Type B pancreatic cell (in vitro differentiated cells): ENCODE data around the gene CFAP410. TPM values are rescaled to one million over a fixed set of nuclear protein-coding genes. Genes with fewer than 3 reads are reported as not detected.
"Not testable (repeated sequence)": the region's sequence is repeated elsewhere in the genome, so short reads cannot be mapped to it uniquely, and the experiment has no call there.

Experiments used
- DNase-seq: peaks from one replicate; pipeline ENCODE4 v3.0.0; 2021; ENCODE audit warnings: mixed read lengths; ENCODE audit not compliant: unreplicated experiment; ENCODE audit errors: extremely low spot score
- H3K27ac Mint-ChIP-seq: 2 replicates; pipeline ENCODE4 v1.8.0; 2021; ENCODE audit warnings: mild to moderate bottlenecking, mixed read lengths
- H3K27me3 Mint-ChIP-seq: 2 replicates; pipeline ENCODE4 v1.8.0; 2021; ENCODE audit warnings: mixed read lengths
- H3K36me3 Mint-ChIP-seq: 2 replicates; pipeline ENCODE4 v1.8.0; 2021; ENCODE audit warnings: mixed read lengths
- H3K4me1 Mint-ChIP-seq: one replicate; pipeline ENCODE4 v1.8.0; 2021; ENCODE audit warnings: mixed read lengths; ENCODE audit not compliant: unreplicated experiment
- H3K4me3 Mint-ChIP-seq: 2 replicates; pipeline ENCODE4 v1.8.0; 2021; ENCODE audit warnings: mild to moderate bottlenecking, mixed read lengths
- H3K9me3 Mint-ChIP-seq: 2 replicates; pipeline ENCODE4 v1.8.0; 2021; ENCODE audit warnings: mixed read lengths
- total RNA-seq: library from RNA; stranded (reverse); gene quantifications from 2 replicates; pipeline ENCODE4 v1.2.1, GENCODE V29; 2021; ENCODE audit warnings: low replicate concordance
- TF ChIP-seq, protein P1 (sequence below): fragments of 200-600 bp; sonication (generic); conservative IDR thresholded peaks from 2 replicates; pipeline ENCODE4 v1.5.0; 2021; ENCODE audit warnings: antibody characterized with exemption, mild to moderate bottlenecking

The CFAP410 gene
- total RNA-seq, 1 donor from 2014 or later: 15.1 TPM

DNA sequence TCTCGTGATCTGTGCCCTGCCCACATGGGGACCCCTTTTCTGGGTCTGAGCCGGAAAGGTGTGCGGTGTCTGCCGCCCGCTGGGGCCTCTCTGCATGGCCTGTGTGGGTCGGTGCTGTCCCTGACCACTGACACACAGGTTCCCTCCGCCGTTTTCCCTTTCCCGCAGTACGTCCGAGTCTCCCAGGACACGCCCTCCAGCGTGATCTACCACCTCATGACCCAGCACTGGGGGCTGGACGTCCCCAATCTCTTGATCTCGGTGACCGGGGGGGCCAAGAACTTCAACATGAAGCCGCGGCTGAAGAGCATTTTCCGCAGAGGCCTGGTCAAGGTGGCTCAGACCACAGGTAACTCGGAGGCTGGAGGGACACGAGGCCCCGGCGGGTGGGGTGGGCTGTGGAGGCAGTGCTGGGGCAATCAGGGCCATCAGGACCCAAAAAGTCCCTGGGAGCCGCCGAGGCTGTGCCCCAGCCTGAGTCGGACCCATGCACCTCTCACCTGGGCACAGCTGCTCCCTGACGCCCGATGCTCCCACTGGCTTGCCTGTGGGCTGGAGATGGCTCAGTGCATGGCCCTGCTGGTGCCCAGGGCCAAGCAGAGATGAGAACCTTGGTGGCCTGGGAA, 27.5 kb upstream of the CFAP410 start:
- no peaks in the 10 kb centered on the region for H3K36me3 Mint-ChIP-seq
- peaks cover 27% of the 10 kb centered on the region for H3K27me3 Mint-ChIP-seq
- no peaks in the 10 kb centered on the region for H3K9me3 Mint-ChIP-seq
- TF ChIP-seq, protein P1, sequence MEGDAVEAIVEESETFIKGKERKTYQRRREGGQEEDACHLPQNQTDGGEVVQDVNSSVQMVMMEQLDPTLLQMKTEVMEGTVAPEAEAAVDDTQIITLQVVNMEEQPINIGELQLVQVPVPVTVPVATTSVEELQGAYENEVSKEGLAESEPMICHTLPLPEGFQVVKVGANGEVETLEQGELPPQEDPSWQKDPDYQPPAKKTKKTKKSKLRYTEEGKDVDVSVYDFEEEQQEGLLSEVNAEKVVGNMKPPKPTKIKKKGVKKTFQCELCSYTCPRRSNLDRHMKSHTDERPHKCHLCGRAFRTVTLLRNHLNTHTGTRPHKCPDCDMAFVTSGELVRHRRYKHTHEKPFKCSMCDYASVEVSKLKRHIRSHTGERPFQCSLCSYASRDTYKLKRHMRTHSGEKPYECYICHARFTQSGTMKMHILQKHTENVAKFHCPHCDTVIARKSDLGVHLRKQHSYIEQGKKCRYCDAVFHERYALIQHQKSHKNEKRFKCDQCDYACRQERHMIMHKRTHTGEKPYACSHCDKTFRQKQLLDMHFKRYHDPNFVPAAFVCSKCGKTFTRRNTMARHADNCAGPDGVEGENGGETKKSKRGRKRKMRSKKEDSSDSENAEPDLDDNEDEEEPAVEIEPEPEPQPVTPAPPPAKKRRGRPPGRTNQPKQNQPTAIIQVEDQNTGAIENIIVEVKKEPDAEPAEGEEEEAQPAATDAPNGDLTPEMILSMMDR: no peak
- no peak for DNase-seq
- no peak overlapping the region for H3K27ac Mint-ChIP-seq
- no peak overlapping the region for H3K4me3 Mint-ChIP-seq
- H3K4me1 Mint-ChIP-seq: no peaks in the 10 kb centered on the region

DNA sequence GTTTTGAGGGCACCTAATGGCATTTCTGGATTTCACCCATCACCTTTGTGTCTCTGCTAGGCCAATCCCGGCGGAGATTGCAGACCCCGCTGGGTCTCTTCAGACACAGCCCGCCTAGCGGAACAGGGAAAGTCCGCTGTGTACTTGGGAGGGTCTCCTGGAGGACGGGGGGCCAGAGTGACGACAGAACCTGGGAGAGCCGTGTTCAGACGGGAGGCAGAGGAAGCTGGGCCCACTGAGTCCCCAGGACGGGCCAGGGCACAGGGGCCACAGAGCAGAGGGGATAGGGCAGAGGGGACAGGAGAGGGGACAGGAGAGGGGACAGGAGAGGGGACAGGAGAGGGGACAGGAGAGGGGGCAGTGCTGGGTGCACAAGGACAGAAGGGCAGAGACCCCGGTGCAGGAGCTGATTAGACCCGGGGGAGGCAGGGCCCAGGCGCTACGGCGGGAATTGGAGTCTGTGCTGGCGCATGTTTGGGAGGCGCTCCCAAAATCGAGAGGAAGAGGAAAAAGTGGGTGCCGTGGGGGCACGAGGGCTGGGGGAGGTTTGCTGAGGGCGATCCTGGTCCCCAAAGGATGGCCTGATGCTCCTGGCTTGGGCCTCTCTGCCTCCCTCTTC, 26.9 kb upstream of the CFAP410 start:
- no peaks in the 10 kb centered on the region for H3K36me3 Mint-ChIP-seq
- H3K27ac Mint-ChIP-seq: no peak overlapping the region
- TF ChIP-seq, protein P1: no peak
- no peak for DNase-seq
- H3K4me1 Mint-ChIP-seq: no peaks in the 10 kb centered on the region
- no peaks in the 10 kb centered on the region for H3K9me3 Mint-ChIP-seq
- no peak overlapping the region for H3K4me3 Mint-ChIP-seq
- H3K27me3 Mint-ChIP-seq: peaks cover 23% of the 10 kb centered on the region

DNA sequence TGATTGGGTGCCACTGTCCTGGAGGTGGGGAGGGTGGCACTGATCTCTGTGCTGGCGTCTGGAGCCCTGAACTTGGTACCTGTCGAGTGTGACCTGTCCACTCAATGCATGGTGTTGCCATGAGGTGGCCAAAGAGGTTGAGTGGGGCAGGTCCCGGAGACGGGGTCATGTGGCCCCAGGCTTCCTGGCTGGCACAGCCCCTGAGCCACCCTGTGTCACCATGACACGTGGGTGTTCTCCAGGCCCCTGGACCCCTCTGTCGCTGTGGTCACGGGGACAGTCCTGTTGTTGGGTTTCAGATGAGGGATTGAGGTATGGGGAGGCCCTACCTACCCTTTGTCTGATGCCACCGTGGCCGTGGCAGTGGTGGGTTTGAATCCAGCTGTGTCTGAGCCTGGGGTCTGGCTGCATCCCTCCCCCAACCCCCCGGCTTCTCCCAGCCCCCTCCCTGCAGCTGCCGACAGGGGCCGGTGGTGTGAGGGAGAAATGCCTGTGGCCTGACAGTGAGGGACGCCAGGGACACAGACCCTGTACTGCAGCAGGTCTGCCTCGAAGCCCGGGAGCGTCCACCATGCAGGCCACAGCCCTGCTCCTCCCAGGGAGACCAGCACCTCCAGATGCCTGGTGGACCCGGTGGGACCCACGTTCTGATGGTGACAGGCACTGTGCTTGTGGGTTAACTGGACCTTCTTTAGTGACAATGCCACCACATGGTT, 26.2 kb upstream of the CFAP410 start:
- H3K36me3 Mint-ChIP-seq: no peaks in the 10 kb centered on the region
- no peak for DNase-seq
- no peaks in the 10 kb centered on the region for H3K9me3 Mint-ChIP-seq
- H3K27ac Mint-ChIP-seq: no peak overlapping the region
- H3K27me3 Mint-ChIP-seq: peaks cover 19% of the 10 kb centered on the region
- TF ChIP-seq, protein P1: no peak
- no peak overlapping the region for H3K4me3 Mint-ChIP-seq
- H3K4me1 Mint-ChIP-seq: no peaks in the 10 kb centered on the region

DNA sequence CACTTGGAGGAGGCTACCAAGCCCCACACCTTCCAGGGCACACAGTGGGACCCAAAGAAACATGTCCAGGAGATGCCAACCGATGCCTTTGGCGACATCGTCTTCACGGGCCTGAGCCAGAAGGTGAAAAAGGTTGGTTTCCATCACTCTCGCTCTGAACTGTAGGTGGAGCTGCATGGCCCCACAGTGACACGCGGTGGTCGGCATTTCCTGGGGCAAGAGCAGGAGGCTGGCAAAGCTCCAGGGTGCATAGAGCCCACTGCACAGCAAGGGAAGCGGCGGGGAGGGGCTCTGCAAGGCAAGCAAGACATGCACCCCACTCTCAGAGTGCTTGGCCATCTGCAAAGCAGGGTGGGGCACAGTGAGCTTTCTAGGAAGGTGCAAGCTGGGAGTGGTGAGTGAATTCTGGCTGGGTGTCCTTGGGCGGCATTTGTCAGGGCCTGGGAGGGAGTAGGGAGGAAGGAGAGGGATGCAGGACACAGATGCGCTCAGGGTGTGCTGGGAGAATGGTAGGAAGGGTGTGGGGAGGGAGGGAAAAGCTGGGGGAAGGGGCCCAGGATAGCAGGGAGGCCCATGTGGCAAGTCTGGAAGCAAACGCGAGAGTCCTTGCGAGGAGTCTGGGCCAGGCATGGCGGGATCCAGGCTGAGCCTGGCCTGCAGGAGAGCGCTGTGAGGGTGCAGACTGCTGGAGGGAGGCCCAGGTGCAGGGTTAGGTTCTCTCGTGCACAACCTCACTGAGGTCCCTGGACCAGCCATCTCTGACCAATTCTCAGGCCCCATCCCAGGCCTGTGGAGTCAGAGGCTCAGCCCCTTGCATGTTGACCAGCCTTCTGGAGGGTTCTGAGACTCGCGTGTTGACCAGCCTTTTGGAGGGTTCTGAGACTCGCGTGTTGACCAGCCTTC, 25.2 kb upstream of the CFAP410 start:
- DNase-seq: no peak
- H3K4me3 Mint-ChIP-seq: no peak overlapping the region
- no peaks in the 10 kb centered on the region for H3K9me3 Mint-ChIP-seq
- no peak overlapping the region for H3K27ac Mint-ChIP-seq
- H3K4me1 Mint-ChIP-seq: no peaks in the 10 kb centered on the region
- TF ChIP-seq, protein P1: no peak
- H3K27me3 Mint-ChIP-seq: peaks cover 19% of the 10 kb centered on the region
- H3K36me3 Mint-ChIP-seq: no peaks in the 10 kb centered on the region

DNA sequence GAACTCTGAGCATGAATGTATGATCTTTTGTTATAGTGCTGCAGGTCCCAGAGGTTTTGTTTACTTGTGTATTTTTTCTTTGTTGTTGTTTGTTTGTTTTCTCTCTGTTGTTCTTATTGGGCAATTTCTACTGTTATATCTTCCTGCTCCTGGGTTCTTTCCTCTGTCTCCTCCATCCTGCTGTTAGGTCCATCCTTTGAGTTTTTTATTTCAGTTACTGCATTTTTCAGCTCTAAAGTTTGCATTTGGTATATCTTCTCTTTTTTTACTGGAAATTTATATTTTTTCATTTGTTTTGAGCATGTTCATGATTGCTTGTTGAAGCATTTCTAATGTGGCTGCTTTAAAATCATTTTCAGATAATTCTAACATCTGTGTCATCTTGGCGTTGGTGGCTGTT, 24.1 kb upstream of the CFAP410 start:
- H3K9me3 Mint-ChIP-seq: no peaks in the 10 kb centered on the region
- H3K27me3 Mint-ChIP-seq: peaks cover 12% of the 10 kb centered on the region
- H3K4me3 Mint-ChIP-seq: no peak overlapping the region
- TF ChIP-seq, protein P1: no peak
- no peaks in the 10 kb centered on the region for H3K36me3 Mint-ChIP-seq
- H3K27ac Mint-ChIP-seq: no peak overlapping the region
- no peaks in the 10 kb centered on the region for H3K4me1 Mint-ChIP-seq
- no peak for DNase-seq

DNA sequence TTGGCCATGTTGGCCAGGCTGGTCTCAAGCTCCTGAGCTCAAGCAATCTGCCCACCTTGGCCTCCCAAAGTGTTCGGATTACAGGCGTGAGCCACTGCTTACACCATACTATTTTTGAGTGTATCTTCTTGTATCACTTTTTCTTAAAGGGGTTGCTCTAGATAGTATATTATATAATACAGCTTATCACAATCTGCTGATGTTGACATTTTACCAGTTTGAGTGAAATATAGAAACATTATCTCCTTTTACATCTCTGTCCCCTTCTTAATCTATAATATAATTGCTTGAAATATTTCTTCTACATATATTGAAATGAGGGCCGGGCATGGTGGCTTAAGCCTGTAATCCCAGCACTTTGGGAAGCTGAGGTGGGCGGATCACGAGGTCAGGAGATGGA, 22.7 kb upstream of the CFAP410 start:
- not testable (repeated sequence) for H3K4me3 Mint-ChIP-seq, H3K27me3 Mint-ChIP-seq, H3K4me1 Mint-ChIP-seq, H3K36me3 Mint-ChIP-seq, H3K27ac Mint-ChIP-seq, DNase-seq, H3K9me3 Mint-ChIP-seq
